Measurements from ENCODE around the gene DHRS7C. TPM values are rescaled to one million over a fixed set of nuclear protein-coding genes. Genes with fewer than 3 reads are reported as not detected.

DHRS7C gene
- total RNA-seq, 5 donors from 2014 or later (not counting 1 experiment from before 2014, with no cell fraction given) = not detected

DNA sequence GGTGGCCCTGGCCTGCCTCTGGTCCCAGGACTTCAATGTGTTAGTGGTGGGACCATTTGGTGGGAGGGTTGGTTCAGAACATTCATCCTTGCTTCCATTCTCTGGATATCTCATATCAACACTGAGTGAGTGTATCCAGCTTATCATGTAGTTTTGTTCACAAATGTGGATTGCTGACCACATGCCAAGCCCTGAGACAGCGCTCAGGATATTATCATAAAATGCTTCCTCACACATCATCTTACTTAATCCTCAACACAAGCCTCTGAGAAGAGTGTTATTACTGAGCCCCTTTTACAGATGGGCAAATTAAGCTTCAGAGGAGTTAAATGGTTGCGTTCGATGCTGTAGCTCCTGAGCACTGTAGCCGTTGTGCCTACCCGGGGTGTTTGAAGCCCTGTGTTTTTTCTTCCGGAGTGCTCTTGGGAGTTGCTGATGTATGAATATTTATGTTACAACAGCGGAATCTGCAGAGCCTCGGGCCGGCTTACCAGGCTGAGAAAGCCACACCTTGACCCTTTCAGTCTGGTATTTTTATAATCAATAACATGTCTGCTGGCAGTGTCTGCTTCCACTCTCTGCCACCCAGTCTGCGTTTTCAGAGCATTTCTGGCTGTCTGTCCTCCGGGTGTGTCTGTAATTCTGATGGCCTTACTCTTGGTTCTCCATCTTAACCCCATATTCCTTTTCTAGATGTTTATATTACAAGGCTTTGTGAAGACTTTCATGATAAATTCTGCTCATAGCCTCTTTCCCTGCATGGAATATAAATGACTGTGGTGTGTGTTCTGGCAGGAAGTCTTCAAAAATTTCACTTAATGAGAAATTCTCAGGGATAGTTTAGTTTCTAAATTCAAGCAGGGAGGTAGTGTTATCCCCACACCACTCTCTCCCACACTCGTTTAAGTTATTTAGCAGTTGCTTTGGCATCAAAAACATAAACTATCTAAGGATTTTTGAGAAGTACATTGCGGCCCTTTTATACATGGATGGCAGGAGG is 37.2 kb upstream of the DHRS7C start:
- H3K4me1 Mint-ChIP-seq = no peaks in the 10 kb centered on the region
- 73% methylated on average over 3 of the region's 13 CpGs for WGBS (ENCODE audit: insufficient coverage)

DNA sequence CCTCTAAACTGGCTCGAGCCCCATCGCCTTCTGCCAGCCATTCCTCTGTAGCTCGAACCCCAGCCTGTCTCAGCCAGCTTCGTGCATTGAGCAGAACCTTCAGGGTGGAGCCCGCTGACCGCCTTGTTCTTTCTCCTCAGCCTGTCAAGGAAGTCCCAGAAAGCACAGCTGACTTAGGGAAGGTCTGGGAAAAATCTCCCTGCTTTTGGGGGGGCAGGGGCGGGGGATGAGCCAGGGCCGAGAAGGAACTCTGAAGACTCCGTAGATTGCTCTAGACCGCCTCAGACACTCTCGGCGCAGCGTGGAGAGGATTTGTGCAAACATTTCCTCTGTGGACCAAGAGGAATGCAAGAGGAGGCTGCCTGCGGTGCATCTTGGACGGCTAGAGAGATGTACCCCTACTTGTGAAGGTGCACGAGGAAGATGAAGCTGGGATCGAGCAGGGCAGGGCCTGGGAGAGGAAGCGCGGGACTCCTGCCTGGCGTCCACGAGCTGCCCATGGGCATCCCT is 34.3 kb upstream of the DHRS7C start, which contains the start of gene GLP2R:
TSS of gene GLP2R (plus strand) at position 284 of the 510 bp plus-strand sequence. CDS start at position 424, 140 bp downstream.
- H3K4me3 ChIP-seq (ENCODE audit: control insufficient read depth in 1 of 2, extremely low read depth in 1 of 2, low read length in 1 of 2) = no peak within 1 kb of the TSS
- no peaks in the 10 kb centered on the region for H3K4me1 ChIP-seq (ENCODE audit: control insufficient read depth in 1 of 2, extremely low read depth in 1 of 2, insufficient read depth in 2 of 2, low read length in 2 of 2)
- POLR2A ChIA-PET = interaction anchor here in 1 of 2 donors (0.6 kb wide), 1 partner anchor 17 kb away, joined by 3 read pairs; no protein-coding TSS in a partner anchor
- Mint-ChIP-seq H3K4me1 (no peaks in the 10 kb centered on the region), H3K4me3 (no peak within 1 kb of the TSS), H3K27ac (no peak within 1 kb of the TSS), H3K36me3 (no peaks in the 10 kb centered on the region), H3K9me3 (peaks cover 0 to 5% (median 0%) of the 10 kb centered on the region in 3 donors), H3K27me3 (peaks cover 0 to 9% of the 10 kb centered on the region in 2 donors)
- H3K9me3 ChIP-seq = no peaks in the 10 kb centered on the region
- DNase-seq (no peak), ATAC-seq (replicated peaks in 1 of 4) (no peak)
- 66% methylated on average over 15 of the region's 21 CpGs for WGBS (ENCODE audit: insufficient coverage)
- H3K36me3 ChIP-seq (ENCODE audit: control insufficient read depth in 2 of 2, extremely low read depth in 1 of 2, insufficient read depth in 1 of 2, low read length in 1 of 2) = no peaks in the 10 kb centered on the region
- H3K27ac ChIP-seq (ENCODE audit: low read length) = no peak within 1 kb of the TSS
- CTCF ChIA-PET = no interaction called here
- peaks cover 0 to 26% of the 10 kb centered on the region in 2 experiments for H3K27me3 ChIP-seq (replicated peaks in 1 of 2; ENCODE audit: control insufficient read depth in 2 of 2, extremely low read depth in 1 of 2, insufficient read depth in 2 of 2, low read length in 1 of 2)

More for the DNA sequence above, 37.2 kb upstream of the DHRS7C start:
- Histone ChIP-seq H3K27ac (ENCODE audit: low read length) (no peak overlapping the region), H3K4me1 (ENCODE audit: control insufficient read depth in 1 of 2, extremely low read depth in 1 of 2, insufficient read depth in 2 of 2, low read length in 2 of 2) (no peaks in the 10 kb centered on the region), H3K36me3 (ENCODE audit: control insufficient read depth in 2 of 2, extremely low read depth in 1 of 2, insufficient read depth in 1 of 2, low read length in 1 of 2) (no peaks in the 10 kb centered on the region), H3K4me3 (ENCODE audit: control insufficient read depth in 1 of 2, extremely low read depth in 1 of 2, low read length in 1 of 2) (no peak overlapping the region), H3K27me3 (replicated peaks in 1 of 2; ENCODE audit: control insufficient read depth in 2 of 2, extremely low read depth in 1 of 2, insufficient read depth in 2 of 2, low read length in 1 of 2) (peaks cover 0 to 18% of the 10 kb centered on the region in 2 experiments), H3K9me3 (no peaks in the 10 kb centered on the region)
- Mint-ChIP-seq H3K4me3 (no peak overlapping the region), H3K27me3 (peaks cover 0 to 7% of the 10 kb centered on the region in 2 donors), H3K27ac (no peak overlapping the region), H3K36me3 (no peaks in the 10 kb centered on the region), H3K9me3 (no peaks in the 10 kb centered on the region)
- ATAC-seq (replicated peaks in 1 of 4) (no peak), DNase-seq (no peak)
- POLR2A ChIA-PET = no interaction called here
- CTCF ChIA-PET = no interaction called here

DNA sequence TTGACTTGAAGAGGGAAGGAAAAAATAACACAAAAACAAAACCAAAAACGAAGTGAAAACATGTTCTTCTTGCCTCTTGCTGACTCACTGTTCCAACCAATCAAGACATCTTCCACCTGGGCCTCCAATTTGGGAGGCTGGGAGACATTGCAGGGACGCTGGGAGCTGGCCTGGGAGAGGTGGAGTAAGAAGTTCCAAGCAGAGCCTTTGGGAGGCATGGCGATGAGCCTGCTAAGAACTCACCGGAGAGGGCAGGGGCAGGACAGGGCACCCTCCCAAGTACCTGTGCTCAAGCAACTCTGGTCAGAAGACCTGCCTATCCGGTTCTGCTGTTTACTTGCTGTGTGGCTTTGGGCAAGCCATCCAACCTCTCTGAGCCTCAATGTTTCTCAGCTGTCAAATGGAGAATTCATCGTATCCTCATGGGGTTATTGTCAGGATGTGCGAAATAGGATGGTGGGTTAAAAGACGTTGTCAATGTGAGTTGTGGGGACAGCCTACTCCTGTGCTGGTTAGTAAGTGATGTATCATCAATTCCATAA is 33.5 kb upstream of the DHRS7C start:
- CTCF ChIA-PET = no interaction called here
- Mint-ChIP-seq H3K4me1 (no peaks in the 10 kb centered on the region), H3K36me3 (no peaks in the 10 kb centered on the region), H3K4me3 (no peak overlapping the region), H3K9me3 (peaks cover 0 to 5% (median 0%) of the 10 kb centered on the region in 3 donors), H3K27me3 (peaks cover 0 to 12% of the 10 kb centered on the region in 2 donors), H3K27ac (no peak overlapping the region)
- 100% methylated on average over 6 of the region's 8 CpGs for WGBS (ENCODE audit: insufficient coverage)
- Histone ChIP-seq H3K9me3 (no peaks in the 10 kb centered on the region), H3K4me1 (ENCODE audit: control insufficient read depth in 1 of 2, extremely low read depth in 1 of 2, insufficient read depth in 2 of 2, low read length in 2 of 2) (no peaks in the 10 kb centered on the region), H3K36me3 (ENCODE audit: control insufficient read depth in 2 of 2, extremely low read depth in 1 of 2, insufficient read depth in 1 of 2, low read length in 1 of 2) (no peaks in the 10 kb centered on the region), H3K27ac (ENCODE audit: low read length) (no peak overlapping the region), H3K27me3 (replicated peaks in 1 of 2; ENCODE audit: control insufficient read depth in 2 of 2, extremely low read depth in 1 of 2, insufficient read depth in 2 of 2, low read length in 1 of 2) (peaks cover 0 to 30% of the 10 kb centered on the region in 2 experiments), H3K4me3 (ENCODE audit: control insufficient read depth in 1 of 2, extremely low read depth in 1 of 2, low read length in 1 of 2) (no peak overlapping the region)
- POLR2A ChIA-PET = interaction anchor here in 1 of 2 donors (0.6 kb wide), 1 partner anchor 9 kb away, joined by 3 read pairs; no protein-coding TSS in a partner anchor
- ATAC-seq (replicated peaks in 1 of 4) (no peak), DNase-seq (no peak)

GRCh38 chr17:9824094-9824493 is 32.7 kb upstream of the DHRS7C start:
- ChIA-PET CTCF (no interaction called here), POLR2A (no interaction called here)
- Histone ChIP-seq H3K27me3 (replicated peaks in 1 of 2; ENCODE audit: control insufficient read depth in 2 of 2, extremely low read depth in 1 of 2, insufficient read depth in 2 of 2, low read length in 1 of 2) (peaks cover 0 to 30% of the 10 kb centered on the region in 2 experiments), H3K4me3 (ENCODE audit: control insufficient read depth in 1 of 2, extremely low read depth in 1 of 2, low read length in 1 of 2) (no peak overlapping the region), H3K9me3 (no peaks in the 10 kb centered on the region), H3K27ac (ENCODE audit: low read length) (no peak overlapping the region), H3K4me1 (ENCODE audit: control insufficient read depth in 1 of 2, extremely low read depth in 1 of 2, insufficient read depth in 2 of 2, low read length in 2 of 2) (no peaks in the 10 kb centered on the region), H3K36me3 (ENCODE audit: control insufficient read depth in 2 of 2, extremely low read depth in 1 of 2, insufficient read depth in 1 of 2, low read length in 1 of 2) (no peaks in the 10 kb centered on the region)
- no peak for DNase-seq
- no peaks in the 10 kb centered on the region for H3K4me1 Mint-ChIP-seq
- no peak for ATAC-seq (replicated peaks in 1 of 4)
- peaks cover 0 to 12% of the 10 kb centered on the region in 2 donors for H3K27me3 Mint-ChIP-seq
- peaks cover 0 to 5% (median 0%) of the 10 kb centered on the region in 3 donors for H3K9me3 Mint-ChIP-seq
- no CpG with 5 or more reads among the region's 4 CpGs for WGBS (ENCODE audit: insufficient coverage)
- H3K4me3 Mint-ChIP-seq = no peak overlapping the region
- H3K27ac Mint-ChIP-seq = no peak overlapping the region
- no peaks in the 10 kb centered on the region for H3K36me3 Mint-ChIP-seq

- no peaks in the 10 kb centered on the region for H3K36me3 ChIP-seq (ENCODE audit: control insufficient read depth in 2 of 2, extremely low read depth in 1 of 2, insufficient read depth in 1 of 2, low read length in 1 of 2)
- H3K4me1 ChIP-seq (ENCODE audit: control insufficient read depth in 1 of 2, extremely low read depth in 1 of 2, insufficient read depth in 2 of 2, low read length in 2 of 2) = no peaks in the 10 kb centered on the region
- DNase-seq = no peak
- ChIA-PET POLR2A (no interaction called here), CTCF (no interaction called here)
- Mint-ChIP-seq H3K4me3 (no peak within 1 kb of the TSS), H3K36me3 (no peaks in the 10 kb centered on the region), H3K9me3 (peaks cover 0 to 5% (median 0%) of the 10 kb centered on the region in 3 donors), H3K4me1 (no peaks in the 10 kb centered on the region), H3K27me3 (peaks cover 5 to 16% of the 10 kb centered on the region in 2 donors), H3K27ac (no peak within 1 kb of the TSS)
- WGBS (ENCODE audit: insufficient coverage) = 80% methylated on average over 6 of the region's 15 CpGs
- ATAC-seq (replicated peaks in 1 of 4) = no peak
- H3K4me3 ChIP-seq (ENCODE audit: control insufficient read depth in 1 of 2, extremely low read depth in 1 of 2, low read length in 1 of 2) = no peak within 1 kb of the TSS
- no peak within 1 kb of the TSS for H3K27ac ChIP-seq (ENCODE audit: low read length)
- peaks cover 0 to 27% of the 10 kb centered on the region in 2 experiments for H3K27me3 ChIP-seq (replicated peaks in 1 of 2; ENCODE audit: control insufficient read depth in 2 of 2, extremely low read depth in 1 of 2, insufficient read depth in 2 of 2, low read length in 1 of 2)
- H3K9me3 ChIP-seq = no peaks in the 10 kb centered on the region
These were observed 30.5 kb upstream of the DHRS7C start, which contains the start of gene GSG1L2 for GRCh38 chr17:9821921-9822320. Gene GSG1L2, minus strand, starts transcription at chr17:9822079. Its CDS starts 8 bp downstream, at chr17:9822071.

GRCh38 chr17:9820448-9820847 is 29.1 kb upstream of the DHRS7C start:
- H3K27me3 ChIP-seq (replicated peaks in 1 of 2; ENCODE audit: control insufficient read depth in 2 of 2, extremely low read depth in 1 of 2, insufficient read depth in 2 of 2, low read length in 1 of 2) = peaks cover 0 to 21% of the 10 kb centered on the region in 2 experiments
- no peaks in the 10 kb centered on the region for H3K4me1 Mint-ChIP-seq
- H3K27ac ChIP-seq (ENCODE audit: low read length) = no peak overlapping the region
- CTCF ChIA-PET = no interaction called here
- H3K36me3 Mint-ChIP-seq = no peaks in the 10 kb centered on the region
- H3K4me3 ChIP-seq (ENCODE audit: control insufficient read depth in 1 of 2, extremely low read depth in 1 of 2, low read length in 1 of 2) = no peak overlapping the region
- no peaks in the 10 kb centered on the region for H3K36me3 ChIP-seq (ENCODE audit: control insufficient read depth in 2 of 2, extremely low read depth in 1 of 2, insufficient read depth in 1 of 2, low read length in 1 of 2)
- POLR2A ChIA-PET = no interaction called here
- ATAC-seq (replicated peaks in 1 of 4) = no peak
- H3K4me1 ChIP-seq (ENCODE audit: control insufficient read depth in 1 of 2, extremely low read depth in 1 of 2, insufficient read depth in 2 of 2, low read length in 2 of 2) = no peaks in the 10 kb centered on the region
- no peaks in the 10 kb centered on the region for H3K9me3 ChIP-seq
- peaks cover 5 to 13% of the 10 kb centered on the region in 2 donors for H3K27me3 Mint-ChIP-seq
- H3K27ac Mint-ChIP-seq = no peak overlapping the region
- no peak overlapping the region for H3K4me3 Mint-ChIP-seq
- no CpG with 5 or more reads among the region's 3 CpGs for WGBS (ENCODE audit: insufficient coverage)
- peaks cover 0 to 13% (median 0%) of the 10 kb centered on the region in 3 donors for H3K9me3 Mint-ChIP-seq
- DNase-seq = no peak
